ENCODE data around the gene CEP83.

DNA sequence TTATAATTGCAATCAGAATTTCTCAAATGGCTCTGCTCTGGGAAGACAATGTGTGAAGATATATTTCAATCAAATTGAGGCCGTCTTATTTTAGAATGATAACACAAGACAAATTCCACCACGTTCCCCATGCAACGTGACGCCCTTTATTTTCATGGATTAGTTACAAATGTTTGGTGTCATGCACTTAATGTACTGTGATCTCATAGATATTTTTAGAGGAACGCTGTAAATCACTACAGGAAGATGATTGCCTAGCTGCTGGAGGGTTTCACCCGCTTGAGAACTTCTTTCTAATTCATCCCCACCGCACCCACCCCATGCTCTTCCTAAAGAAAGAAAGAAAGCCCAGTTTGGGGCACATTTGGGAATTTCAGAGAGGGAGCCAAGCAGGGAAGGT, 194.1 kb downstream of the CEP83 start:
- TF ChIP-seq, protein P1, sequence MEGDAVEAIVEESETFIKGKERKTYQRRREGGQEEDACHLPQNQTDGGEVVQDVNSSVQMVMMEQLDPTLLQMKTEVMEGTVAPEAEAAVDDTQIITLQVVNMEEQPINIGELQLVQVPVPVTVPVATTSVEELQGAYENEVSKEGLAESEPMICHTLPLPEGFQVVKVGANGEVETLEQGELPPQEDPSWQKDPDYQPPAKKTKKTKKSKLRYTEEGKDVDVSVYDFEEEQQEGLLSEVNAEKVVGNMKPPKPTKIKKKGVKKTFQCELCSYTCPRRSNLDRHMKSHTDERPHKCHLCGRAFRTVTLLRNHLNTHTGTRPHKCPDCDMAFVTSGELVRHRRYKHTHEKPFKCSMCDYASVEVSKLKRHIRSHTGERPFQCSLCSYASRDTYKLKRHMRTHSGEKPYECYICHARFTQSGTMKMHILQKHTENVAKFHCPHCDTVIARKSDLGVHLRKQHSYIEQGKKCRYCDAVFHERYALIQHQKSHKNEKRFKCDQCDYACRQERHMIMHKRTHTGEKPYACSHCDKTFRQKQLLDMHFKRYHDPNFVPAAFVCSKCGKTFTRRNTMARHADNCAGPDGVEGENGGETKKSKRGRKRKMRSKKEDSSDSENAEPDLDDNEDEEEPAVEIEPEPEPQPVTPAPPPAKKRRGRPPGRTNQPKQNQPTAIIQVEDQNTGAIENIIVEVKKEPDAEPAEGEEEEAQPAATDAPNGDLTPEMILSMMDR (conservative IDR thresholded peaks at IDR 0.05; ENCODE audit: low read depth in 2 of 2), result no peak
- no peak for TF ChIP-seq EZH2phosphoT487 (IDR thresholded peaks at IDR 0.05; ENCODE audit: unreplicated experiment)

All from GM23338 (cell line).